ENCODE data around the gene HCN4.

GRCh38 chr15:73334086-73334485 lies 34.7 kb downstream of the HCN4 start:
- TF ChIP-seq CTCF (IDR thresholded peaks at IDR 0.05) (no peak), POLR2A (IDR thresholded peaks at IDR 0.05) (no peak), EP300 (IDR thresholded peaks at IDR 0.05; ENCODE audit: low read depth) (no peak)
